T-helper 2 cell (primary cell): ENCODE measurements around the gene CD99L2.

Experiments used
- DNase-seq, 5 experiments: peaks; one replicate each; pipeline versions ENCODE4 v3.0.0 to v3.0.0-alpha.2; 2012 to 2022

Gene CD99L2

GRCh38 chrX:150762258-150763165 lies 136.0 kb downstream of the CD99L2 start:
- no peak for DNase-seq

- no peak for DNase-seq
Observed at GRCh38 chrX:150761819-150762216, 136.7 kb downstream of the CD99L2 start.

- DNase-seq: no peak
Observed at GRCh38 chrX:150761176-150761818, 137.2 kb downstream of the CD99L2 start.

- no peak for DNase-seq
Observed at GRCh38 chrX:150759568-150760416, 138.7 kb downstream of the CD99L2 start.

GRCh38 chrX:150757371-150757770 lies 141.1 kb downstream of the CD99L2 start:
- DNase-seq: no peak

GRCh38 chrX:150753968-150754367 lies 144.5 kb downstream of the CD99L2 start:
- DNase-seq: no peak

- DNase-seq: no peak
Observed at GRCh38 chrX:150753357-150753756, 145.1 kb downstream of the CD99L2 start.

- DNase-seq: no peak
Observed at GRCh38 chrX:150752124-150752523, 146.3 kb downstream of the CD99L2 start.

GRCh38 chrX:150736475-150736874 lies 162.0 kb downstream of the CD99L2 start:
- peak in 1 of 5 experiments; percentile 27 for DNase-seq

- peak in 1 of 5 experiments; percentile 40 for DNase-seq
Observed at GRCh38 chrX:150731795-150732194, 166.7 kb downstream of the CD99L2 start.

GRCh38 chrX:150730719-150731118 lies 167.7 kb downstream of the CD99L2 start:
- no peak for DNase-seq

- DNase-seq: no peak
Observed at GRCh38 chrX:150729956-150730355, 168.5 kb downstream of the CD99L2 start.

- DNase-seq: no peak
Observed at GRCh38 chrX:150719621-150720020, 178.8 kb downstream of the CD99L2 start.
